Thyroid gland (tissue), 4 donors: ENCODE data around the gene PCCA.

ENCODE experiments used
- POLR2A ChIP-seq, 2 donors: fragments of 450-650 bp; IDR thresholded peaks; one replicate each; pipeline ENCODE4 v1.6.1; 2017; ENCODE audit warnings: antibody characterized with exemption in 2 of 2, mild to moderate bottlenecking in 2 of 2, moderate library complexity in 1 of 2
- TF ChIP-seq, protein P1 (sequence below), 6 experiments: fragments of 200-600 bp in 3 of 6; fragments of 450-650 bp in 3 of 6; sonication (generic) in 3 of 6; IDR thresholded peaks; one replicate each; pipeline ENCODE4 v1.5.1; 2016 to 2019; ENCODE audit warnings: antibody characterized with exemption in 6 of 6, mild to moderate bottlenecking in 2 of 6, inconsistent platforms in 1 of 6, moderate library complexity in 1 of 6

DNA sequence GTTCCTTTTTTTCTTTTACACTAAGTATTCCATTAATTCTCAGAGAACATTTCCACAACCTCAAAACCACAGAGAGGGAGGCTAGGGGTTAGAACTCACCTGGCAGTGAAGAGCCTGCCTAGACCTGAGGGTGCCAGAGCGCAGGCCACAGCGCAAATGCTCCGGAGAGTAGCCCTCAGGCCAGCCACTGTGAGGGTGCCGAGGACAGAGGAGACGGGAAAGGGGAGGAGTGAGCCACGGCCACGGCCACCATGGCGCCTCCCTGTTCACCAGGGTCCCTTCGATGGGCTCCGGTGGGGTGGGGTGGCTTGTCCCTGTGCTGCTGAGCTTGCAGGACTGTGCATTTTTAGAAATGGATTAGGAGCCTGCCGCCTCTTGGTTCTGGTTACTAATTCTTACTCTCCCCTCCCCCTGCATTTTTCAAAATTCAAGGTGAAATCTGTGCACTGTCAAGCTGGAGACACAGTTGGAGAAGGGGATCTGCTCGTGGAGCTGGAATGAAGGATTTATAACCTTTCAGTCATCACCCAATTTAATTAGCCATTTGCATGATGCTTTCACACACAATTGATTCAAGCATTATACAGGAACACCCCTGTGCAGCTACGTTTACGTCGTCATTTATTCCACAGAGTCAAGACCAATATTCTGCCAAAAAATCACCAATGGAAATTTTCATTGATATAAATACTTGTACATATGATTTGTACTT is 440.9 kb downstream of the PCCA start:
- TF ChIP-seq, protein P1, sequence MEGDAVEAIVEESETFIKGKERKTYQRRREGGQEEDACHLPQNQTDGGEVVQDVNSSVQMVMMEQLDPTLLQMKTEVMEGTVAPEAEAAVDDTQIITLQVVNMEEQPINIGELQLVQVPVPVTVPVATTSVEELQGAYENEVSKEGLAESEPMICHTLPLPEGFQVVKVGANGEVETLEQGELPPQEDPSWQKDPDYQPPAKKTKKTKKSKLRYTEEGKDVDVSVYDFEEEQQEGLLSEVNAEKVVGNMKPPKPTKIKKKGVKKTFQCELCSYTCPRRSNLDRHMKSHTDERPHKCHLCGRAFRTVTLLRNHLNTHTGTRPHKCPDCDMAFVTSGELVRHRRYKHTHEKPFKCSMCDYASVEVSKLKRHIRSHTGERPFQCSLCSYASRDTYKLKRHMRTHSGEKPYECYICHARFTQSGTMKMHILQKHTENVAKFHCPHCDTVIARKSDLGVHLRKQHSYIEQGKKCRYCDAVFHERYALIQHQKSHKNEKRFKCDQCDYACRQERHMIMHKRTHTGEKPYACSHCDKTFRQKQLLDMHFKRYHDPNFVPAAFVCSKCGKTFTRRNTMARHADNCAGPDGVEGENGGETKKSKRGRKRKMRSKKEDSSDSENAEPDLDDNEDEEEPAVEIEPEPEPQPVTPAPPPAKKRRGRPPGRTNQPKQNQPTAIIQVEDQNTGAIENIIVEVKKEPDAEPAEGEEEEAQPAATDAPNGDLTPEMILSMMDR (IDR thresholded peaks at IDR 0.05) = no peak
- TF ChIP-seq POLR2A (IDR thresholded peaks at IDR 0.05) = no peak
